ENCODE measurements around the gene GSTM2.

Gene GSTM2

DNA sequence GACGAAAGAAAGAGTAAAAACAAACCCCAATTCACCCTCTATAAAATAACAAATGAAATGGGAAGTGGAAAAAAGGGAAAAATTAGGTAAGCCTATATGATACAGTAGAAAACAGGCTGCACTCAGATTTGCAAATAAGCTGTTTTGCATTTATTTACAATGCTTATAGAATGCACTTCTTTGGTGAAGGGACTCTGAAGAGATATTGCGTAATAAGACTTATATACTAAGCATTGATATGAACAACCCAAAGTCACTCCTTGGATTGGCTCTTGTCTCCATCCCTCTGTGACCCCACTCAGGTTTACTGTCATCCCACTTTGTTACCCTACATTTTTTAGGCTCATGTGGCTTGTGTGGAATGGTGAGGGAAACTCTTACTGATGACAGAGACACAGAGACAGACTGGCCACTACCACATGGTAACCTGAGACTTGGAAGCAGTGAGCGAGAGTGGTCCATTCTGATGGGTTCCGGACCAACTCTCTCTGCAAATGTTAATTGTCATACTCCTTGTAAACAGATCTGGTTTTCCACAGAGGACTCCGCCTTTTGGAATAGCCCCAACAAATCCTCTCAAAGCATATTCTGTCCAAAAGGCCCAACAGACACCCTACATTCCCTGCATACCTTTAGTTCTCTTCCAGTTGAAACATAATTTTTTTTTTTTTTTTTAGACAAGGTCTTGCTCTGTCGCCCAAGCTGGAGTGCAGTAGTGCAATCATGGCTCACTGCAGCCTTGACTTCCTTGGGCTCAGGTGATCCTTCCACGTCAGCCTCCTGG is 55.2 kb downstream of the GSTM2 start:
- Histone ChIP-seq H3K27me3 (replicated peaks) (no peaks in the 10 kb centered on the region), H3K27ac (no peak overlapping the region), H3K36me3 (replicated peaks) (no peaks in the 10 kb centered on the region), H3K4me3 (ENCODE audit: low read depth, low read length) (no peak overlapping the region)
- TF ChIP-seq, protein P1, sequence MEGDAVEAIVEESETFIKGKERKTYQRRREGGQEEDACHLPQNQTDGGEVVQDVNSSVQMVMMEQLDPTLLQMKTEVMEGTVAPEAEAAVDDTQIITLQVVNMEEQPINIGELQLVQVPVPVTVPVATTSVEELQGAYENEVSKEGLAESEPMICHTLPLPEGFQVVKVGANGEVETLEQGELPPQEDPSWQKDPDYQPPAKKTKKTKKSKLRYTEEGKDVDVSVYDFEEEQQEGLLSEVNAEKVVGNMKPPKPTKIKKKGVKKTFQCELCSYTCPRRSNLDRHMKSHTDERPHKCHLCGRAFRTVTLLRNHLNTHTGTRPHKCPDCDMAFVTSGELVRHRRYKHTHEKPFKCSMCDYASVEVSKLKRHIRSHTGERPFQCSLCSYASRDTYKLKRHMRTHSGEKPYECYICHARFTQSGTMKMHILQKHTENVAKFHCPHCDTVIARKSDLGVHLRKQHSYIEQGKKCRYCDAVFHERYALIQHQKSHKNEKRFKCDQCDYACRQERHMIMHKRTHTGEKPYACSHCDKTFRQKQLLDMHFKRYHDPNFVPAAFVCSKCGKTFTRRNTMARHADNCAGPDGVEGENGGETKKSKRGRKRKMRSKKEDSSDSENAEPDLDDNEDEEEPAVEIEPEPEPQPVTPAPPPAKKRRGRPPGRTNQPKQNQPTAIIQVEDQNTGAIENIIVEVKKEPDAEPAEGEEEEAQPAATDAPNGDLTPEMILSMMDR (IDR thresholded peaks at IDR 0.05; ENCODE audit: low read depth, low read length, missing control alignments) = no peak
- DNase-seq = no peak
- in situ Hi-C loops (cut with HindIII; ENCODE audit: low pct_ligation_motif_present, low sequenced_read_pairs) = no loop called here

Measured in brain microvascular endothelial cell (primary cell).